Parietal lobe (tissue), 2 donors: ENCODE results near the gene ITIH4. TPM values are rescaled to one million over a fixed set of nuclear protein-coding genes. Genes with fewer than 3 reads are reported as not detected.

ENCODE experiments used
- small RNA-seq: library from RNA; depleted of rRNA; stranded (forward); fragments of <200 nt; gene quantifications from one replicate; pipeline ENCODE3, GENCODE V24; 2014; ENCODE audit warnings: low replicate concordance
- total RNA-seq: library from RNA; depleted of rRNA; stranded (reverse); fragments of >200 nt; gene quantifications from one replicate; pipeline ENCODE4 v1.2.3, GENCODE V29; 2014

Gene ITIH4
- 17.8 TPM for total RNA-seq

DNA sequence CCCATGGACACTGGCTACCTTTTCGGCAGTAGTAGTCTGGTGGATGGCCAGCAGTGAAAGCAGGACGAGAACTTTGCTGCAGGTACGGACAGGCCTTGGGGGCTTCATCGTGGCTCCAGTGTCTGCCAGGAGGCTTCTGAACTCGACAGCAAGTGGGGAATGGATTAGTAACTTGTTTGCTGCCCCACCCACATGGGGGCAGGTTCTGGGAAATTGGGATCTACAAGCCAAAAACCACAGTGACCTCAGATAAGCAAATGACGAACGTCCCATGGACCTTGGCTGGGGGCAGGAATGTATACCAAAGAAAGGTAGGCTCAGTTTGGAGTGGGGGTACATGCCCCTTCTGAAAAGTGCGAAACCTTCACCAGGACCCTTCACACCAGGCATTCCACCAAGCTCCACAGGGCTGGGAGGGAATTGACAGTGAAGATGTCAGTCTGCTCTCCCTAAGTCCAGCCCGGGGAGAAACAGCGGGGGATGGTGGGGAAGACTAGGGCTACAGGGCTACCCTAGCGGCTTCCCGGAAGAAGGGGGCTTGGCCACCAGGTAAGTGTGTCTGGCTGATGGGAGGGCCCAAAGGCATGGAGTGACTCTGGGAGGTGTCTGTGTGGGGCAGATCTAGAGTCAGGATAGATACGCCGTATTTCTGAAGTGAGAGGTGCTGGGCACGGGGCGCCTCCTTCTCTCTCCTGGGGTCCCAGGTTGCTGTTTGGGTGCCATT, at the start of gene ITIH4:
TSS of gene ITIH4 (minus strand) at position 138 of the 724 bp plus-strand sequence. CDS start at position 108, 30 bp downstream.

DNA sequence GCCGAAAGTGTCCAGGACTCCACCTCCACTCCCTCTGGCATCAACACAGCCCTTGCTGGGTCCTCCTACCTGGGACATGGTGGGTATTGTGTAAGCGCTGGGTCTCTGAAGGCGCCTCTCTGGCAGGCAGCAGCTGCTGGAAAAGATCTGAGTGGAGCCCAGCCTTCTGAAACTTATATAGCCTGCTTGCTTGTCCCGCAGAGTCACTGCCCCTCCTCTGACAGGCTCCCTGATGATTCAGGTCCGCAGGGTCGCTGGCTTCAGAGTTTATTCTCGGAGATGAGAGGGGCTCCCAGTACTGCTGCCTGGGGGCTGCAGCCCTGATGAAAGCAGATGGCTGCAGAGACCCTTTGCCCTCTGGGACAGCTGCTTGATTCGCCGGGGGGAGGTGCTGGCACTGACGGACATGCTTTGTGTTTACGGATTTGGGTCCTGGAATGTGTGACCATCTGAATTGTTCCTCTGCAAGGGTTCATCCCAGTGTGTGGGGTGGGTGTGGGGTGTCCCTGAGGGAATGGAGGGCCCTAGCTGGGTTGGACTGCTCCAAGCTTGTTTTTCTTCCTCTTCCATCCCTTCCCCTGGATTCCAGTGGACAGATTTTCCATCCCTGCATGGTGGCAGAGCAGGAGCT, 4.5 kb upstream of the ITIH4 start, which contains the start of gene MUSTN1:
TSS of gene MUSTN1 (minus strand) at position 149 of the 631 bp plus-strand sequence. CDS start at position 78, 71 bp downstream.

DNA sequence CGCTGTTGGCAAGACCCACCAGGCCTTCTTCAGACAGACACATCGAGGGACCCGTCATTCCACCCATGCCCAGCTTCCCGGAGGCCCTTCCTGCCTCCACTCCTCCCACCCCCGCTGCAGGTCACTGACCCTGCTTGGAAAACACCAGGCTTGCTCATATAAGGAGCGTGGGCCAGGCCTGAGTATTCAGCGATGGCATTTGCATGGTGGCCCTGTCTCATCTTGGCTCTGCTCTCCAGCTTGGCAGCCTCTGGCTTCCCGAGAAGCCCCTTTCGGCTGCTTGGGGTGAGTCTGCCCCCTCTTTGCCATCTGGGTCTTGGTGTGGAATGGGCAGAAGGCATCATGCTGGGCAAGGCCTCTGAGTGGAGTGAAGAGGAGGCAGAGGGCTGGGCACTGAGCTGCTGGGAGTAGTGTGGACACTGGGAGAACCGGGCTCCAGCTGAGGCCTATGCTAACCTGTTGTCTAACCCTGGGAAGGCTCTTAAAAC, 35.8 kb downstream of the ITIH4 start, which contains the start of gene ITIH3:
TSS of gene ITIH3 (plus strand) at position 185 of the 488 bp plus-strand sequence. CDS start at position 193, 8 bp downstream.

DNA sequence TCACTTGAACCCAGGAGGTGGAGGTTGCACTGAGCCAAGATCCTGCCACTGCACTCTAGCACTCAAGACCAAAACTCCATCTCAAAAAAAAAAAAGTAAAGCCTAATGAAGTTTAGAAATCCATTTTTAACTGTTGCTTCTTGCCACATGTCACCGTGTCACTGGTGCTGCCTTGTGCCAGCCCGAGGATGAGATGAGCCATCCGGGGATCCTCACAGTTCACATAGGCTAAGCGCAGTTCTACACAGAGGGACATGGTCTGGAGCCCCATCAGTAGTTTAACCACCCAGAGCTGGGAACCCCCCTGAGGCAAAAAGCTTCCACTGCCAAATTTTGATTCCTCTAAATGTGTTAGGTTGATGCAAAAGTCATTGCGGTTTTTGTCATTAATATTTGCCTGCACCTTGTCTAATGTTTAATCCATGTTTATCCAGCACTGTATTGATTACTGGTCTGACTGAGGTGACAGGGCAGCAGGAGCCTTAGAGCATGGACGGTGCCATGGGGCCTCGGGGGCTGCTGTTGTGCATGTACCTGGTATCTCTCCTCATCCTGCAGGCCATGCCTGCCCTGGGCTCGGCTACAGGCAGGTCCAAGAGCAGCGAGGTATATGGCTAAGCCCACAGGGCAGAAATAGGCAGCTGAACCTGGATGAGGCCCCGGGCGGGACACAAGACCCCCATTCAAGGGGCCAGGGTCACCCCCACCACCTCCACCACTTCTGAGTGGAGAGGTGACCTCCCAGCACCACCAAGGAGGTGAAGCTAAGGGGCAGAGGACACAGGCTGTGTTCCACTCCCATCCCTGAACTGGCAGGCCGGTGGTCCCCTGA, 53.1 kb downstream of the ITIH4 start, which contains the start of gene ITIH1:
TSS of gene ITIH1 (plus strand) at position 473 of the 832 bp plus-strand sequence. CDS start at position 490, 17 bp downstream.

DNA sequence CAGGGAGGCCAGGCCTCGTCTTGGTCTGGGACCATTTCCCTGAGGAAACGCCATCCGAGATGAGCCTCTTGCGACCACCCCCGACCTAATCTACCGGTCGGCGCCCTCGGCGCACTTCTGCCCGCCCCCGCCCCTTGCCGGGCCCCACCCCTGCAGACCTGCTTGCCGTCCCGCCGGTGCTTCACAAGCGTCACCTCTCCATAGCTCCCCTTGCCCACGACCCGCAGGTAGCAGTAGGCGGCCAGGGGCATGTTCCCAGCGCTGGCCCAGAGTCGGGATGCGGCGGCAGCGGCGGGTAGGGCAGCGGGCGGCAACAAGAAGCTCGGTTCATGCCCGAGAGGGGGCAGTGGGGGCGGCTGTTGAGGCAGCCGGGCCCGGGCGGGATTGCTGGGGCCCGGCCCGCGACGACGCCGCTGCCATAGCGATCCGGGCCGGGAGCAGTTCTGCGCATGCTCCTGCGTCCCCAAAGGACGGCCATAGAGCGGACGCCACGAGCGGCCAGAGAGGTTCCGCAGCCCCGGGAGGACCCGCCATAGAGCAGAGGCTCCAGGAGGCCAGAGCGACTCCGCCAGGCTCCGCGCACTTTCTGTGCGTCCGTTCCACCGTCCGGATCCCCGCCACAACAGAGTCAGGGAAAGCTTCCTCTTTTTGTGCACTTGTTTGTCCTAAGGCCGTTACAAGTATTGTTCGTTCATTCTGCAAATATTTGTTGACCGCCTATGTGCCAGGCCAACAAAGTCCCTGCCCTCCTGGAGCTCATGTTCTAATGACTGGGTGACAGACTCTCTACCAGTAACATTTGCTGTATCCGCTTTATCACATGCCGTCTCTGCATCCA, 59.8 kb downstream of the ITIH4 start, which contains the start of gene NEK4:
TSS of gene NEK4 (minus strand) at position 445 of the 838 bp plus-strand sequence. CDS start at position 251, 194 bp downstream.

Small RNAs within 50 kb of the gene (small RNA-seq; reads per million reads assigned to genes)
- not detected for gene MIR8064
- not detected for gene MUSTN1

Other genes starting within 250 kb of the ITIH4 start
- 279 TPM for gene PBRM1, start 144.8 kb downstream of the ITIH4 start, total RNA-seq
- gene GNL3, start 144.6 kb downstream of the ITIH4 start, total RNA-seq = 76.1 TPM
- gene GLT8D1, start 124.9 kb downstream of the ITIH4 start, total RNA-seq = 68.5 TPM
- gene SPCS1, start 124.6 kb downstream of the ITIH4 start, total RNA-seq = 31.6 TPM
- gene NEK4, start 59.7 kb downstream of the ITIH4 start, total RNA-seq = 62.6 TPM
- gene ITIH1, start 53.1 kb downstream of the ITIH4 start, total RNA-seq = not detected
- not detected for gene ITIH3, start 35.9 kb downstream of the ITIH4 start, total RNA-seq
- gene MUSTN1, start 4.3 kb upstream of the ITIH4 start, total RNA-seq = not detected
- 16.3 TPM for gene STIMATE, start 66.9 kb upstream of the ITIH4 start, total RNA-seq
- 31.9 TPM for gene SFMBT1, start 215.4 kb upstream of the ITIH4 start, total RNA-seq